Stimulated activated CD8-positive, alpha-beta memory T cell treated with anti-CD3 and anti-CD28 coated beads, Interleukin-12 subunit alpha, Interleukin-12 subunit beta, amount 100 ng/mL, for 1 hour (primary cell): ENCODE results near the gene NUDT14.

Experiments used
- DNase-seq: peaks from one replicate; pipeline ENCODE4 v3.0.0-alpha.2; 2020; ENCODE audit warnings: low read depth

NUDT14 gene

DNA sequence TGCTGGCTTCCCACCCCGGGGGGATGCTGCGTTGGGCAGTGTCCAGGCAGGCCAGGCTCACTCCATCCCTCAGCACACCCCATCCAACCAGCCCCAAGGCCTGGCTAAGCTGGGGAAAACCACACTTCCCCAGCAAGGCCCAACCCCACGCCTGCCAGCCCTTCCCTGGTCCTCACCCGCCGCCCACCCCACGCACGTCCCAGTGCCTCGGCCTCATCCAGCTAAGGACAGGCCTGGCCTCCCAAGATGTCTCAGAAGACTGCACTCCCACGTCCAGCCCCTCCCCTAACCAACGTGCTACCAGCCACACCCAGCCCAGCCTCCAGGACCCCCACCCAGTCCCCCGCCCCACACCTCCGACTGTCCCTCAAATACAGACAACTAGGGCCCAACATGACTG lies 22.3 kb downstream of the NUDT14 start:
- DNase-seq = no peak

DNA sequence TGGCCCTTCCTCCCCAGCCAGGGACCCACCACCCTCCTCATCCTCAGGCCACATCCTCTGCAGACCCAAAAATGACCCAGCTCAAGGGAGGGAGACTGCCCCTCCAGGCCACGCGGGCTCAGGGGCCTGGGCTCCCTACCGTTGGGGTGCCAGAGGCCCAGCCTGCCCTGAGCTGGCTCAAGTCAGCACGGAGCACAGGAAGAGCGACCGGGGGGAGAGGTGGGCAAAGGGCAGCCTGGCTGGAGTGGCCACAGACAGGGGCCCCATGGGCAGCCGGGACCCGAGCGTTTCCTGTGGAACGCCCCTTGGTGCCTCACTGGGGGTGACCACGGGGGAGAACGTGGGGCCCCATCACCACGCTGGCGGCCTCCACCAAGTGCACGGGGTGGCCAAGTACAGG lies 23.2 kb downstream of the NUDT14 start:
- no peak for DNase-seq

DNA sequence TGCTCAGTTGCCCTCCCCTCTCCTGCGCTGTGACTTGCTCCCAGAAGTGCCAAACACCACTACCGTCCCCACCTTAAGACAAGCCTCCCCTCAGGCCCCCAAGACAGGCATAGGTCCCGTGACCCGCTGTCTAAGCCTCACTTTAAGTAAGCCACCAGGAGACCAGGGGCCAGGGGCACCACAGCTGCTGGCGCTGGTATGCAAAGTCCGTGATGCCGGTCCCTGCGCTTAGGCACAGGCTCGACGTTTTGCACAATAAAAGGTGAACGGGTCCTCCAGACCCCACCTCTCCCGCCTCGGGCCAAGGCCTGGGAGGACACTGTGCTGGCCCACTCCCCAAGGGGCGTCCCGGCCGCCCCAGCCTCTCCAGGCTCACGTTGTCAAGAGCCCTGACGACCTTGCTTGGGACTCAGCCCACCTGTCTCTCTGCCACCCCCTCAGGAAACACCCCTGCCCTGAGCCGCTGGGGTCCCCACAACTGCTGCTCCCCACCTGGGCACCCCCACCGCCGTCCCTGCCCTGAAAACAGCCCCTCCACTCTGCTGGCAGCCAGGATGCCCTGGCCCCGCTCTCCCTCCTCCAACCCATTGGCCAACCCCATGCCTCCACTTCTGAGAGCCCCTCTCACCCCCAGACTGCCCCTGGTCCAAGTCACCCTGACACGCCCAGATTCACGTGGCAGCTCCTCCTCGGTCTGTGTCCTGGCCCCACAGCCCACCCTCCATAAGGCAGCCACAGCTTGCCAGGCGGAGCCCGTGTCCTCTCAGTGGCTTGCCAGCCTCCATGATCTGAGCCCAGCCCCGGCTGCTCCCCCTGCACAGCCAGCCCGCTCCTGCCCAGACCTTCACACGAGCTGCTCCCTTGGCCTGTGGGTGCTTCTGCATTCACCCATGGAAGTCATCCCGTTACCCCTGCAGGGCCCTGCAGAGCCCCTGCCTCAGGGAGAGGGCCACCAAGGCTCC lies 24.4 kb downstream of the NUDT14 start:
- no peak for DNase-seq

DNA sequence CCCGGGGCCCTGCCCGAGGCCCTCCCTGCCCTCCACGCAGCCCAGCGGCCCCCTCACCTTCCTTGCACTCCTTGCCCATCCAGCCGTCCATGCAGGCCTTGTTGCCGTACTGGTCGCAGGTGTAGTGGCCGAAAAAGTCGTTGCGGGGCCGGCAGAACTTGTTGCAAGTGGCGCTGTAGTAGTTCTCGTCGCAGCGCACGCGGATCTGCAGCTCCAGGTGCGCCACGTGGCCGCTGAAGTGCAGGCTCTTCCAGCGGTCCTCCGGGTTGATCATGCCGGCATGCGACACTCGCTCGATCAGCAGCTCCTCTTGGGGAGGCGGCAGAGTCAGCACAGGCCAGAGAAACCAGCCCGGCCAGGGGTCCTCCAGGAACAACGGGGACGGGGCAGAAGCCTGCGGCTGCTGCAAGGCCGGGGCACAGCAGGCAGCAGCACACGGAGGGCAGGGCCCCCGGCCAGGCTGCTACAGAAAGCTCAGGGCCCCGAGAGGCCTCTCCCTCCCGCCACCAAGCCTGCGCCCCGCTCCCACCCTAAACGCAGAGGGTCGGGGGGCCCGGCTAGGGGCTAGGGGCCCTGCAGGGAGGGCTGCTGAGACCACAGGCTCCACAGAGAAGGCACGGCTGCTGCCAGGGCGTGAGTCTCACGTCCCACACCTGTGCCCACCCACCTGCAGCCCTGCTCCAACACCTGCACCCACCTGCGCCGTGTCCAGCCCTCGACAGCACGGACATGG lies 25.3 kb downstream of the NUDT14 start:
- DNase-seq = no peak

DNA sequence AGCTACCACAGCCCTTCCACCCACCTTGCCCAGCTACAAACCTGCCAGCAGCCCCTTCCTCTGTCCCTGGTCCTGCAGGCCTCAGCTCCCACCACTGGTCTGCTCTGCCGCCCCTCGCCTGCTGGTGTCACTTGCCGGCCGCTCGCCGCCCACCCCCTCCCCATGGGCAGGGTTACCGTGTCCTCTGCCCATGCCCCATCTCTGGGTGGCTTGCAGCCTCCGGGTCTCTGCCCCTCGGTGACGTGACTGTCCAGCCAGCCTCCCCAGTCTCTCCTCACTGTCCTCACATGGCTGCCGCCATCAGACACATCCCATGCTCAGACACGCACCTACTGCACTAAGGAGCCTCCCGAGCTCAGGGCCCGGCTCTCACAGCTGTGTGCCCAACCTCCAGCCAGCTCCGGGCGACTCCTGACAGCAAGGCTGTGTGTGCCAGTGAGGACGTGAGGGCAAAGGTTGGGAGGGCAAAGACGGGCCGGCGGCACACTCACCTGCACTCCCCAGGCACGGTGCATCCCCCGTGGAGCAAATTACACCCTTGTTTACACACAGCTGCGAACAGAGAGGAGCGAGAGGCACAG lies 26.0 kb downstream of the NUDT14 start:
- DNase-seq = no peak

DNA sequence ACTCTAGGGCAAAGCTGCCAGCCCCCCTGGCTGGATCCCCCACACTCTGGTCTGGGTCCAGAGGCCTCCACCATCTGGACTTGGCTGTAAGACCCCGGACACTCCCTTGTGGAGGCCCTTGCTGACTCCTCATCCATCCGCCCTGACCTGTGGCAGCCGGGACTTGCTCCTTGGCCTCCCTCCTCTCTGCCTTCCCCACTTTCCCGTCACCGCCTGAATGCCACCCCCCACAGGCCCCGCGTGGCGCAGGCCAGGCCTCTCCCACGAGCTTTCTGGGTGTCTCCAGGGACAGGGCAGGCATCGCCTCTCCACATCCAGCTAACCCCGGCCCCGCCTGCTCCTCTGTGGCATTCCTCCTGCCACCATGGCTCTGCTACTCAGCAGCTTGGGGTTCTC lies 26.6 kb downstream of the NUDT14 start:
- DNase-seq = no peak

DNA sequence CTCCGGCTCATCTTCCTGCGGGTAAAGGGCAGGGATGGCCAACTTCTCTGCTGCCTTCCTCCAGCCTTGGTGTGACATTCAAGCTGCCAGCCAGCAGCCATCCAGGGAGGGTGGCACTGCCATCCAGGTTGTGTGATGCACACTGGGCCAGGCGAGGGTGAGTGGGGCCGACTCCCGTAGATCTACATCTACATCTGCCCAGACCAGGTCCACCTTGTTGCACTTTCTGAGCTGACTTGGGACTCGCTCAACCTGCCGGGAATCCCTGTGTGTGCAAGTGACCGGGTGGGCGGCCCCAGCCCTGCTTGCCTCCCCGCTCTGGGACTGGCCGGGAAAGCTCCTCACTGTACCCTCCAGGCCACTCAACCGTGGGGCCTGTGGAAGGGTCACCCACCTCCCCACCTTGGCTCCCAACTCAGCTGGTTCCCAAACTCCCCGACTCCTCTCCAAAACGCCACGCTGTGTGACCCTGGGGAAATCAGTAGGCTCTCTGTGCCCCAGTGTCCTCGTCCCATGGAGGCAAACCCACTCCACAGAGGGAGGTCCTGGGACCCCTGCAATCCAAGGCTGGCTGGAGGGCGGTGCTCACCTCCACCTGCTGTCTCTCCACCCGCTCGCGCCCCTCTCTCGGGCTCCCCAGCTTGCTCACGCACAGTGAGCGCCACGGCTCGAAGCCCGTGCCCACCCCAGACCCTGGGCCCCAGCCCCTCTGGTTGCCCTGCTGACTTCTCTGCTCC lies 27.2 kb downstream of the NUDT14 start:
- DNase-seq = no peak

DNA sequence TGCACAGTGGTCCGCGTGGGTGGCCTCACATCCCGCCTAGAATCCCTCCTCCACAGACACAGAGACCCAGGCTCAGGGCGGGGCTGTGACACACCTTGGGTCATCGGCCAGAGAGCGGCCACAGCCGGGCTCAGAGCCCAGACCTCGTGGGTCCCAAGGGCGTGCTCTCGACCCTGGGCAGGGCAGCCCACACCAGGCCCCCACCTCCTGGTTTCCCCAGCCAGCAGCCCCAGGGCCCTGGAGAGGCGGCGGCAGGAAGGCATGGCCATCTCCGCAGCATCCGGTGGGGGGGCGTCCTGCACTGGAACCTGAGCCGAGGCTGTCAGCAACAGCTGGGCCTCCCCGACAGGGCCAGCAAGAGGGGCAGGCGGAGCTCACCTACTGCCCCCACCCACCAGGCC lies 27.8 kb downstream of the NUDT14 start:
- DNase-seq = no peak

DNA sequence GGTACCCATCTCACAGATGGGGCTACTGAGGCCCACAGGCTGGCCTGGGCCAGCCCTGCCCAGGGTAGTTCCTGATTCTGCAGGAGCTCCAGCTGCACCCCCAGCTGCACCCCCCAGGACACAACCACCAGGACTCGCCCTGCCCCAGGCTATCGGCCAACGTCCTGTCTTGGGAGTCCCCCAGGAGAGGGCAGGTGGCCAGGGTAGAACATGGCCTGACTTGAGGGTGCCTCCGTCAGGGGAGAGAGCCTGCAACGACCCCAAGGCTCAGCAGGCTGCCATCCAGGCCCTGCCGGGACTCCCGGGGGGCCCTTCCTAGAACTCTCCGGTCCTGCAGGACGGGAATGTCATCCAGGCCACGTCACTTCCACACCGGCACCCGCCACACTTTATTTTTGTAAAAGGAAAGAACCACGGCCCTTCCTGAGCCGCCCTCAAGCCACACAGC lies 28.3 kb downstream of the NUDT14 start:
- DNase-seq = no peak

DNA sequence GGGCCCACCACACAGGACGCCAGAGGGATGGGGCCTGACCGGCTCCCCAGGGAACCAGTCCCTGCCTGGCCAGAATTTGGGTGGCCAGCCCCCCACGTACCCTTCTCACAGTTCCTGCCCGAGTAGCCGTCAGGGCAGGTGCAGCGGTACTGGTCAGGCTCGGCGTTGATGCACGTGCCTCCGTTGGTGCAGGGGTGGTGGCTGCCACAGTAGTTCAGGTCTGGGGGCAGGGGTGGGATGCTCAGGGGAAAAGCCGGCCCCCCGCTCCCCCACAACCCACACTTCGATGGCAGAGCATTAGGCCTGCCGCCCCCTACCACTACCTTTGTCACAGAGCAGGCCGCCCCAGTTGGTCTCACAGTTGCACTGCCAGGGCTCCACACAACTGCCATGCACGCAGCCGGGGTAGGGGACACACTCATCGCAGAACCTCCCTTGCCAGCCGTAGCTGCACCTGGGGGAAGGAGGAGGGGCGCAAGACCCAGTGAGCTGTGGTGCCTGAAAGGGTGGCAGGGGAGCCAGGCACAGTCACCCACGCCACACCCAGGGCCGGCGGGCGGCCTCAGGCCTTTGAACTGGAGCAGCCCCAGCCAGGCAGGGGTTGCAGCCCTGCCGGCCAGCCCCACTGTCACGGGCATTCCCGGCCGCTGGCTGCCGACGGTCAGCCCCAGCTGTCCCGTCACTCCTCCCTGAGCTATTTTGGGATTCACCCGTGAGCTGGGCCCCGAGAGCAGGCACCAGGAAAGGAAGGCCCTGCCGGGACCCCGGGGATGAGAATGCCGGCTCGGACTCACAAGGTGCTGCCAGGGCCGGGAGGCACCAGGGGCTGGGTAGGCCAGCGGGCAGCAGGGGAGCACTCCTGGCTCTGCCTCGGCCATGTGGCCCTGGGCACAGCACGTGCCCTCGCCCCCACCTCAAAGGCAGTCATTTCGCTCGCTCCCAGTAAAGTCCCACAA lies 29.0 kb downstream of the NUDT14 start:
- DNase-seq = no peak

DNA sequence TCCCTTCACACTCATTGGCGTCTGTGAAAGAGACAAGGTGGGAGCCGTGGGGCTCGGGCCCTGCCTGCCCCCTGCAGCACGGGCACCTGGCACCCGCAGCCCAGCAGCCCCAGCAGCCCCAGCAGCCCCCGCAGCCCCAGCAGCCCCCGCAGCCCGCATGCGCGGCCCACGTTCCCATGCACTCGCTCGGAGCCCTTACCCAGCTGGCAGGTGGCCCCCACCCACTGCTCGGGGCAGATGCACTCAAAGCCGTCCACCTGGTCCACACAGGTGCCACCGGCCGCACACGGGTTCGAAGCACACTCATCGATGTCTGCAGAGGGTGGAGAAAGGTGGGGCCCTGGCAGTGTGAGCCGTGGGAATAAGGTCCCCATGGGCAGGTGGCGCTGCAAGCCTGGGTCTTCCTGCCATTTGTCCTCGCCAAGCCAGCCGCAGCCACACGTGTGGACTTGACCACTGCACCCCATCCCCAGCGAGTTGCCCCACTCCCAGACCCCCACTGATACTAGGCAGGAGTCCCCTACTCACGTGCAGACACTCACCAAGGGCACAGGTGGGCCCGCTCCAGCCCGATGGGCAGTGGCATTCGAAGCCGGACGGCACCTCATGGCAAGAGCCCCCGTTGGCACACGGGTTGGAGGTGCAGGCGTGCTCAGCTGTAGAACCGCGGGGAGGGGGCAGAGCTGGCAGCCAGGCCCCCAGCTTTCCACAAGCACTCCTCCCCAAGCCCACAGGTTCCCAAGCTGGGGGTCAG lies 29.9 kb downstream of the NUDT14 start:
- DNase-seq = no peak

DNA sequence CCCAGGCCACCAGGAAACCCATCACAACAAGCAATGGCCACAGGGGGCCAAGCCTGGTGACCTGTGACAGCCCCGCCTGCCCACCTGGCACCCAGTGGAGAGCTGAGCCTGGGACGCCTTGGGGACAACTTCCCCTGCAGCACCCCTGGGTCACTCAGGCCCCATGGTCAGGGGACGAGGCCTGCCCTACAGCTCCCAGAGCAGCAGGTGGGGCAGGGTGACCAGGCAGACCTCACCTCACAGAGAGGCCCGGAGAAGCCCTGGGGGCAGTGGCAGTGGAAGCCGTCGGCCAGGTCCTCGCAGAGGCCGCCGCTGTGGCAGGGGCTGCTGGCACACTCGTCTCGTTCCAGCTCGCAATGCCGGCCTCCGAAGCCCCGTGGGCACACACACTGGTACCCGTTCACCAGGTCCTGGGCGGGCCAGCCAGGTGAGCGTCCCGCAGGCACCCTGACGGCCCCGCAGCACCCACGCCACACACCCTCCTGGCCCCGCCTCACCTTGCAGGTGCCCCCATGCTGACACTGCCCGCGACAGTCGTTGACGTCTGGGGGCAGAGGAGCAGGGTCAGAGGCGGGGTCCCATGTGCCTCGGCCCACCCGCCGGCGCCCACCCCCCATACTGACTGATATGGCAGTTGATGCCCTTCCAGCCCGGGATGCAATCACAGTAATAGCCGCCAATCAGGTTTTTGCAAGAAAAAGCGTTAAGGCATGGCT lies 30.6 kb downstream of the NUDT14 start:
- no peak for DNase-seq

DNA sequence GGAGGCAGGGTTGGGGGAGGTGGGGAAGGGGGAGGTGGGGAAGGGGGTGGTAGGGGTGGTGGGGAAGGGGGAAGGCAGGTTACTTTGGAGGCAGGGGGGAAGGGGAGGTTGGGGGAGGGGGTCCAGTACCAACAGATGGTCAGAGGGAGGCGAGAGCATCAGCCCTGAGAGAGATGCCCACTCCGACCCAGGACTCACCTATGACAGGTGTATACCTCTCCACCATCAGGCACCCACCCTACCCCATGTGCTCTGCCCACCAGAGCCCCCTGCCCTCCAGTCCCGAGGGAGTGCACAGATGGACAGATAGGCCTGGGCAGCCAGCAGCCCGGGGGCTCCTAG lies 31.1 kb downstream of the NUDT14 start:
- DNase-seq = no peak

DNA sequence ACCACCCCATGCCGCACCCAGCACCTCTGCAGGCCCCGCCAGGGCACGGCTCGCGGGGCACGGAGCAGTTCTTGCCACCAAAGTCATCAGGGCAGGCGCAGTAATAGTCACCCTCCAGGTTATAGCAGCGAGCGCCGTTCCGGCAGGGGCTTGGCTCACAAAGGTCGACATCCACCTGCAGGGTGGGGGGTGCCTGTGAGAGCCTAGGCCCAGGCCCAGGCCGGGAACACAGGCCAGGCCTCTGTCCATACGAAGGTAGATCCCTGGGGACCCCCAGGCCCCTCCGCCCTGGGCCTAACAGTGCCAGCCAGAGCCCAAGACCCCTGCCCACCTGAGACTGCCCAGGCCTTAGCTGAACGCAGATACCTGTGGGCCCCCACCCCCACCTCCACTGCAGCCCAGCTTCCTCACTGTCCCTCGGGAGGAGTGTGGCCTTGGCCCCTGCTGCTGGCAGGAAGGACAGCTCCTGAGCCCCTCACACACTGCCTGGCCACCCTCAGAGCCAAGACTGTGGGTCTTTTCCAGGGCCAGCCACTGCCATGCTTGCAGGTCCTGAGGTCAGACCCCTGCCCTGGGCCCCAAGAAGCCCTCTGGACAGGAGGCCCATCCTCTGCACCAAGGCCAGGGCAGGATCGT lies 31.8 kb downstream of the NUDT14 start:
- no peak for DNase-seq

DNA sequence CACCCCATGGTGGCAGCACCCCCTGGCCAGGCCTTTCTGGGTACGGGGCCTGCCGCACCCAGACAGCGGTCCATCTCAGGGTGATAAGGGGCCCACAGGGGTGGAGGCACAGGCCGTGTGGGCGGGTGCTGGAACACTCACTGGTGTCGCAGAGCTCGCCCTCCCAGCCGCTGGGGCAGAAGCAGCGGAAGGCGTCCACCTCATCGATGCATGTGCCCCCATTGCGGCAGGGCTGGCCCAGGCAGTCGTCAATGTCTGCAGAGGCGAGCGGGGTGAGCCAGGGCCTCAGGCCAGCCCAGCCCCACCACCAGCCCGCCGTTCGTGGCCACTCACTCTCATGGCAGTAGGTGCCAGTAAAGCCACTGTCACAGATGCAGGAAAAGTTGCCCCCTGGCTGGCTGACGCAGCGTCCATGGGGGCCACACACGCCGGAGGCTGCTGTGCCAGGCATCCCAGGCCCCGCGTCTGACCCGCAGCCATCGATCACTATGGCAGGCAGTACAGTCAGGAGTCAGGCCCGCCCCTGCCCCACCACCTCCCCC lies 32.4 kb downstream of the NUDT14 start:
- no peak for DNase-seq

DNA sequence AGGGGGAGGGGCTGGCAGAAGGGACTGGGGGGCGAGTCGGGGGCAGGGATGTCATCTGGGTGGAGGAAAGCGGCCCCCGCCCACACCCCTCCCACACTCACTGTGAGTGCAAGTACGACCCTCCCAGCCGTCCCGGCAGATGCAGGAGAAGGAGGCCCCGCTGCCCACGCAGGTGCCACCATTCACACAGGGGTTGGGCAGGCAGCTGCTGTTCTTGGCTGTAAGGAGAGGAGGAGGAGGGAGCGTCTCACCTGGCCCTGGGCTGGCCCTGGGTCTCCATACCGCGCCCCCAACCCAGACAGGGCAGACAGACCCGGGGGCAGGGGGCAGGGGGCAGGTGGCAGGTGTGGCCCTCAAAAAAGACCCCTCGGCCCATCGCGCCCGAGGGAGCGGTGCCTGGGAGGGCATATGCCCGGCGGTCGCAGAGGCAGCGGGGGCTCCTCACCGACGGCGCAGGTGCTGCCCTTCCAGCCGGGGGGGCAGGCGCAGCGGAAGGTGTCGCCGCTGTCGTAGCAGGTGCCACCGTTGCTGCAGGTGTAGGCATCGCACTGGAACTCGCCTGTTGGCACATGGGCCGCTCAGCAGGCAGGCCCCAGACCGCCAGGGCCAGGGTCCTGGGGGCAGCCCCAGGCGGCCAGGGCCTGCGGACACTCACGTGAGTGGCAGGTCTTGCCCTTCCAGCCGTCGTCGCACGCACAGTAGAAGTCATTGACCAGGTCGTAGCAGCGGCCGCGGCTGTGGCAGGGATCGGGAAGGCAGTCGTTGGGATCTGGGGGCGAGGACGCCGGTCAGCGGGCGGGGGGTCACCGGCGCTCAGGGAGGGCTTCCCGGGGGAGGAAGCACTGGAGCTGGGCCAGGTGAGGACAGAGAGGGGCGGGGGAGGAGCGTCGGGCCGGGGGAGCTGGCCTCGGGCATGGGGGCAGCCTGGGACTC lies 33.2 kb downstream of the NUDT14 start:
- no peak for DNase-seq

DNA sequence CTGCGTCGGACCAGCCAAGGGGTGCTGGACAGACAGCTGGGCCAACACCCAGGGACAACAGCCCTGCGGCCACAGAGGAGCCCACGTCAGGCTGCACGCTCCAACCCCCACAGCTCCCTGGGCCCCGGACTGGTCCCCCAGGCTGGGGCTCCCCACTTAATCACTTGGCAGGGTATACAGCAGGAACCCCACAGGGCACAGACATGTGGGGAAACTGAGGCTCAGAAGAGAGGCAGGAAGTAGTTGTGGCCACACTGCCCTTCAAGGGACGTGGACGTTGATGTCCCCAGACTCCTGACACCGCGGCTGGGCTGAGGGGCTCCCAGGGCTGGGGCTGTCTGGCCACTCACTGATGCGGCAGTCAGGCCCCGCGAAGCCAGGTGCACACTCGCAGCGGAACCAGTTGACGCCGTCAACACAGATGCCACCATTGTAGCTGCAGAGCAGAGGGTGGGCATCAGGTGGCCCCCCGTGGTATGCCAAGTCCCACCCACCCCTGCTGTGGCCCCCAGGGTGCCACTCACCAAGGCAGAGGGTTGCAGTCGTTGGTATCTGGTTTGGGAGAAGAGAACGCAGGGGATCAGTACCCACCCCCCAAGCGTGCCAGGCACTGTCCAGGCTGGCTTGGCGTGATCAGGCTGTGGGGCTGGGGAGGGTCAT lies 34.0 kb downstream of the NUDT14 start:
- no peak for DNase-seq
